Measurements from ENCODE around the gene CTRB1.
"Not testable (repeated sequence)": the region's sequence is repeated elsewhere in the genome, so short reads cannot be mapped to it uniquely, and the experiment has no call there.

The CTRB1 gene

GRCh38 chr16:75226550-75227360 lies 8.0 kb downstream of the CTRB1 start:
- DNase-seq, result no peak

- no peak for DNase-seq
Observed at GRCh38 chr16:75227361-75228142, 8.8 kb downstream of the CTRB1 start.

DNA sequence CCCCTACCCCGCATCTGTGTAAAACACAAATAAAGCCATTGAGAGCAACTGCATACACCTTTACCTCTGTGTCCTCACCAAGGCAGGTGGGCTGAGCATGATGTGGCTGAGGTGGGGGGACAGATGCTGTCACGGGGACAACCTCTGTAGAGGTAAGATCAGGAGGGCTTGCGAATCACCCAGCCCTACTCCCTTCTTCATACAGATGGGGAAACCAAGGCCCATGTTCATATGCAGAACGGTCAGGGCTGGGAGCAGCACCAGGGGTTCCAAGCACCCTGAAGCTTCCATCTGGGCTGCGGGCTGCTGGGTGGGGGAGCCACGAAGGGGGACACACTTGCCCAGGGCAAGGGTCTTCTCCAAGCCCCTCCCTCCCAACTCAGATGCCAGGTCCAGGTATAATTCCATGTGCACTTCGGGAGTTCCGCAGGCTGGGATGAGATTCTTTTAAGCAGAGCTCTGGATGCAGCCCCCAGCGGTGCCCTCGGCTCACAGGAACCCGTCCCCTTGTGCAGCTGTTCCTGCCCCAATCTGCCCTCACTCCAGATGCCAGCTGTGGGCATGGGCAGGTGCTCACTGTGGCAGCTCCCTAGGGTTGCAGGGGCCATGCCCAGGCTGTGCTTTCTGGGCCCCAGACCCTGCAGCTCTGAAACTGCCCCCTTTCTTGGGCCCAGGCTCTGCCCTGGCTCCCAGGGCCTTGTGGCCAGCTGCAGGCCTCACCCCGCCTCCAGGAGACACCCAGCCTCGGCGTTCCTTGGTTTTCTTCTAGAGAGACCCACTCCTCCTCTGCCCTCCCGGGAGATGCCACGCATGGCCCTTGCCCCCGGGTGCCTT lies 9.6 kb downstream of the CTRB1 start:
- no peak for DNase-seq

DNA sequence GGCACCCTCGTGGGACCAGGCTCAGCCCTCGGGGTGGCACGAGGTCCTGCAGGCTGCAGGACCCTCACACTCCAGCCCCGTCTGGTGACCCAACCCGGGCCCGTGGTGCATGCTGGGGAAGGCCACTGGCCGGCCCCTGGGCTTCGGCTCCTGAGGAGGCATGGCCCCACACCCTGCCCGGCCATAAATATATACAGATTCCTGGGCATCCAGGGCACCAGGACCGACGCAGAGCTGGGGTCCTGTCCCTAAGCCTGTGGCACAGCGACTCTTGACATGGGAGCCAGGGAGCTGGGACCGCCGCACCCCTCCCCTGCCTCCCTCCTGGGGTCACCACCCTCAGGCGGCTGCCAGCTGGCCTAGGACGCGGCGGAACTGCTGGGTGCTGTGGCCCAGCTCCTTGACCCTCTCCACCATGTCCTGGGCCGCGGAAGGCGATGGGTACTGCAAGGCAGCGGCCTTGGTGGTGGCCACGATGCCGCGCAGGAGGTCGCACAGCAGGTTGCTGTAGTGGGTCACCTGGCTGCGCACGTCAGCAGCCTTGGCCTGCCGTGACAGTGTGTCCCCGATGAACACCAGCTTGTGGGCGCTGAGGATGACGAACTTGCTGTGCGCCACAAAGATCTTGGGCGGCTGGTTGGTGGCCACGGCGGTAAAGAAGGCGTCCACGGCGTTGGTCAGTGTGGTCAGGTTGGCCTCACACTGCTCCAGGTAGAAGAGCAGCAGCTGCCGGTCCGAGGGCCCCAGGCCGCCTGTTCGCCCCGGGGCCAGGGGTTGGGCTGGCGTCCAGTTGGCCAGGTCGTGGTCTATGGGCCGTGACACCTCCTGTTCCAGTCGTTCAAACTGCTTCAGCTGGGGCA lies 10.6 kb downstream of the CTRB1 start:
- DNase-seq, result no peak

DNA sequence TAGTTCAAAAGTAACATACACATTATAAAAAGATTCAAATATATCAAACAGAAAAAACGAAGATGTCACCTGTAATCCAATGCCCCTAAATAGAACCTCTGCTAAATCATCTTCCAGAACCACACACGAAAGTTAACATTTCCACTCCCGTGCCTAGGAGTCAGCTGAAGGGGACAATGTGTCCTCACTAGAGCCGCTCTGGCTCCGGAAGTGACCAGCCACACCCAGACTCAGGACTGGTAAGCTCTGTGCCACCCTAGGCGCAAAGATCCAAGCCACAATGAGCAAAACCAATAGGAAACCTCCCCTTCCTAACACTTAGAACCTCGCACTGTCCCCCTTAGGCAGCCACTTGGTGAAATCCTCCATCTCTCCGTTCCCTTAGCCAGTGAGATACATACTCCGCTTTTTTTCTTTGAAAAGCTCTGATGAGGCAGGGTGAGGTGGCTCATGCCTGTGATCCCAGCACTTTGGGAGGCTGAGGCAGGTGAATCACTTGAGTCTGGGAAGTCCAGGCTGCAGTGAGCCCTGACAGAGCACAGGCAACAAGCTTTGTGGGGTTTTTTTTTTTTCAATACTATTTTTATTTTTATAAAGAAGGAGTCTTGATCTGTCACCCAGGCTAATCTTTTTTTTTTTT lies 11.8 kb downstream of the CTRB1 start:
- no peak for DNase-seq

- no peak for DNase-seq
Observed at GRCh38 chr16:75231570-75231969, 12.8 kb downstream of the CTRB1 start.

DNA sequence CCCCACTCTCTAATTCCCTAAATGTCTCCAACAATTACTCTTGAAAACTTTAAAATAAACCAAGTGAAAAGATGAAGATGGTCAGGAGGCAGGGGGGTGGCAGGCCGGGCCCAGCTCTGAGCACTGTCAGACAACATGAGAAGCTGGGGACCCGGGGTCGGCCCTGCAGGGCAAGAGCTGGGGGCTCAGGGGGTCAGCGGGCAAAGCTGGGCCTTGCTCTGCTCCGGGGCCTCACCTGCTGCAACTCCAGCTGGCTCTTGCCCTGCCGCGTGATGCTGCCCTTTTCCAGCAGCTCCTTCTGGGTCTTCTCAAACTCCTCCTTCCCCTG lies 14.8 kb downstream of the CTRB1 start:
- DNase-seq, result no peak

- no peak for DNase-seq
Observed at GRCh38 chr16:75234856-75235696, 16.3 kb downstream of the CTRB1 start.

- no peak for DNase-seq
Observed at GRCh38 chr16:75235721-75236193, 17.0 kb downstream of the CTRB1 start.

DNA sequence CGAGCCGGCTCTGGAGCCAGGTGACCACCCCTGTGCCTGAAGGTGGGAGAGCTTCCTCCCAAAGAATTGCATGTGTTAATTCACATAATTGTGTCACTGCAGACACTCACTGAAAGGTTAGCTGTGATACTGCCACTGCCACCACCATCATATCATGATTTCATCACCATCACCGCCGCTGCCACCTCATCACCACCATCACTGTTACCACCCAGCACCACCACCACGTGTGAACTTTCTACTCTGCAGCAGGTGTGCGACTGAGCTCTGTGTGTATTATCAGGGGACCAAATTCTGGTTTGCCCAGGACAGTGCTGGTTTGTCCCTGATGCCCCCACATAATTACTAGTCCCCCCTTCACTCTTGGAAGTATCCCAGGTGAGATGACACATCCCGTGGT lies 17.4 kb downstream of the CTRB1 start:
- DNase-seq, result no peak

- no peak for DNase-seq
Observed at GRCh38 chr16:75236736-75237397, 18.1 kb downstream of the CTRB1 start.

DNA sequence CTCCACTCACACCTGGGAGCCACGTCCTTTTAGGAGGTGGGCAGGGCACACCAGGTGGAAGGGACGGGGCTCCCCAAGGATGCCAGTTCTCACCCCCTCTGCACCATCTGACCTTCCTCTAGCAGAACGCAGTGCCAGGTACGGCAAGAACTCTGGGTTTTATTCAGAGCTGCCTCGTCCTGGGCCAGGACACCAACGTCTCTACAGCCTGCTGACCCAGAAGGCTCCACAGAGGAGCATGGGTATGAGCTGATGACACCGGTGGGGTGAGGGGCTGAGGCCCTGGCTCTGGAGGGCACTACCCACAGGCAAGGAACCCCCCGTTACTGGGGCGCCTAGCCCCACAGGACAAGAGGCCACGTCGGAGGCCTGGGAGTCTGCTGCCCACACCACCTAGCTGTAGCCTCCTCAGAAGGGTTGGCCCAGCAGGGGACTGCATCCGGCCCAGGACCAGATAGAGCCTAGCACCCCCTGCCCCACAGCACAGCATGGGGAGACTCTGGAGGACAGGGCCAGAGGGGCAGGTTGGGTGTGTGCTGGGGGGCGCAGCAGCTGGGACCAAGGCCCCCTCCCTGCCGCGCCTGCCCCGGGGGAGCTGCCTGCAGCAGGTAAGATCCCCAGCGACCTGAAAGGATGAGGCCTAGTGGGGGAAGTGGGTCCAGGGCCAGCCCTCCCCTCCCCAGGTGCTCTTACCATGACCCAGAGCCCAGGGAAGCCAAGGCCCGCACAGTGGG lies 18.8 kb downstream of the CTRB1 start:
- DNase-seq, result no peak

- no peak for DNase-seq
Observed at GRCh38 chr16:75238132-75238852, 19.5 kb downstream of the CTRB1 start.

DNA sequence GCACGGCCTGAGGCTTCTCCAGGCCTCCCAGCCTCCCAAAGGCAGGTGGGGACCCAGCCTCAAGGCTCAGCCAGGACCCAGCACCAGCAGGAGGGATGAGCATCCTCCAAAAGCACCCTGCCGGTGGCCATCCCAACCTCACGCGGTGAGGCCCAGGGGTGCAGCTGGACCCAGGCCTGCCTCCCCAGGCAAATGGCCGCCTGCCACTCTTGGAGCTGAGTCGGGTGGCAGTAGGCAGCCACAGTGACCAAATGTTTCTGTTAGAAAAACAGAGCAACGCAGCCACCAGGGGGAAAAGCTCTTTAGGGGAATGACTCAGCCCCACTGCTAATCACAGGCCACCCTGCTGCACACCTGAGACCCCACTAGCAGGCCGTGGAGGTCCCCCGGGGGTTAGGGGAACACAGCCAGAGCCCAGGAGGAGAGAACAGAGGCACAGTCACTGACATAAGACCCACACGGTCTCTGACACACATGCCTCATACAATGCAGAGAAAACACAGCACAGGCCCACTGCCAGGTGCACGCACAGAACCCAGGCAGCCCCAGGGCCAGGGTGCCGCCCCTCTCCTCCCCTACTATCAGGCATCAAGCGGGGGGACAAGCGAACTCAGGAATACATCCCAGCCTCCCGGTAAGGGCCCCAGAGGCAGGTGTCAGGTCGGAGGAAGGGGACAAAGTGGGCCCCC lies 20.2 kb downstream of the CTRB1 start:
- DNase-seq, result no peak

DNA sequence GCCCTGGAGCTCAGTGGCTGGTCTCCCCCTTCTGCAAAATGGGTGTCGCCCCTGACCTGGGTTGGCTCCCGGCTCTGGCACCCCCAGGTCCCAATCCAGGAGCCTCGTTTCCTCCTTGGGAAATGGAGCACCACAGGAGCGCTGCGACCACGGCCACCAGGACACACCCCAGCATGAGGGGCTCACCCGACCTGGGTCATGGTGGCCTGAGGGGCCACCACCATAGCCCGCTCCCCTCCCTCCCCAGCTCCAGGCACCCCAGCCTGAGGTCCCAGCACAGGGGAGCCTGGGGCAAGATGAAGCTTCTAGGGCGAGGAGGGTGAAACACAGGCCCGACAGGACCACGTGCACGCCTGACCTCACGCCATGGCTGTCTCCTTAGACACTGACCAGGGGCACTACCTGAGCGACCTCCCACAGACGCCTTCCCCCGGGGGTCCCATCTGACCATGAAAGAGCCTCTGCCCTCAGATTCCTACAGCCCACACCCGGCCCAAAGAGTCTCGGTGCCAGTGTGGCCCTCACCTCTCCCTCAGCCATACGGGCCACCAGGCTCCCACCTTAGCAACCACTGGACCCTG lies 20.8 kb downstream of the CTRB1 start:
- no peak for DNase-seq

GRCh38 chr16:75240633-75241032 lies 21.8 kb downstream of the CTRB1 start:
- not testable (repeated sequence) for DNase-seq

DNA sequence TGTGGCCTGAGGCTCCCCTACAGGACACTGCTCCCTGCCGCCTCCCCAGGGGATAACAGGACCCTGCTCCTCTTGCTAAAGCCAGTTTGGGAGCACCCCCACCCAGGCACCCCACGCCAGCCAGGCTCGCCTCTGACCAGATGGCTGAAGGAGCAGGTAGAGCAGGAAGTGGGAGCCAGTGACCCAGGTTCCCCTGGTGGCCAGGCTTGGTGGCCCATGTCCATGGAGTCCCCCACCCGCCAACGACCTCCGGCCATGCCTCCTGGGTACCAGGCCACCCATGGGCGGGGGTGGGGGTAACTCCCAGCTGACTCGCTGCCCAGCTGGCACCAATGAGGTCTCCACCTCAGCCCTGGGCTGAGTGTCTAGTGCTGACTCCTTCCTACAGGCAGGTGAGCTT lies 22.6 kb downstream of the CTRB1 start:
- DNase-seq, result no peak

GRCh38 chr16:75241955-75242354 lies 23.2 kb downstream of the CTRB1 start:
- DNase-seq, result no peak
